ENCODE results near the gene PLAAT2.

The PLAAT2 gene

DNA sequence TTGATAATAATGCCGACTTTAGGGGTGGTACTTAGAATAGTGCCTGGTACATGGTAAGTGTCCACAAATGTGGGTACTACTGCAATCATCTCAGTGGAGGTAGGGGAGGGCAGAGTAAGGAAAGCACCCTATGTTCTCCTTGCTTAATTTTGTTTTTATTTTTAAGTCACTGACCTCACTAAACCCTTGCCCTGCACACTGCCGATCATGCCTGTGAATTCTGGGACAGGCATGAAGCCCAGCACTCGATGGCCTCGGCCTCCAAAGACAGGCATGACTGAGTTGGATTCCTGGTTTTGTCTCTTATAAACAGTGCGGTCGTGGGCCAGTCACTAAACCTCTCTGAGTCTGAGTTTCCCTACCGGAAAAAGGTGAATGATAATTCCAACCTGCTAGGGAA lies 50.4 kb downstream of the PLAAT2 start:
- no peak overlapping the region for H3K4me3 ChIP-seq (ENCODE audit: extremely low read depth, insufficient read depth, low read length, poor library complexity, severe bottlenecking)

DNA sequence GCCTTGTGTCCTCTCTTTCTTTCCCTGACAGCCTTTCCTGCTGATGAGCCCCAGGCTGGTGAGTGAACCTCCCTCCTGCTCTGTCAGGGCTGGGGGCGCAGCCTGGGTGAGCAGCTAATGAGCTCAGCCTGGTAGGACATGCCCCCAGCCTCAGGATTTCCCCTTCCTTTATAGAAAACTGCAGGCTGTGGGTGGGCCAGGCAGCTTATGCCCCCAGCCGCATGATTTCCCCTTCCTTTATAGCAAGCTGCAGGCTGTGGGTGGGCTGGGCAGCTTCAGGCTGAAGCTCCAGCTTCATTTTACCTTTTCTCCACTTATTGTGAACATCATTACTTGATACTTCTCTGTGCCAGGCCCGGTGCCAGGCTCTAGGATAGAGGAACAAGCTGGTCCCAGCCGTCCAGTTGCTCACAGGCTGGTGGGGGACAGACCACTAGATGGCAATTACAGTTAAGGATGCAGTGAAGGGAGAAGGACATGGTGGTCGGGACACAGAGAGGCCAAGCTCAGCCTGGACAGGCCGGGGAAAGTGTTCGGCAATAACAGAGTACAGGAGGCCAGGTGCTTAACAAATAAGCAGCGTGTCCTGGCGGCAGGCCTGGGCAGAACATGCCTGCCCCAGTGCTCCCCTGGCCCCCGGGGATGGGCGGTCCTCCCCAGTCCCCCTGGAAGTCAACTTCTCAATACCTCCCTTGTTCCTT lies 52.0 kb downstream of the PLAAT2 start:
- Histone ChIP-seq H3K27ac (ENCODE audit: low read depth, low read length, severe bottlenecking) (no peak overlapping the region), H3K9me3 (ENCODE audit: control insufficient read depth, low read length) (no peaks in the 10 kb centered on the region), H3K36me3 (ENCODE audit: control insufficient read depth, insufficient read depth, low read length) (no peaks in the 10 kb centered on the region), H3K4me3 (ENCODE audit: extremely low read depth, insufficient read depth, low read length, poor library complexity, severe bottlenecking) (no peak overlapping the region), H3K4me1 (ENCODE audit: control insufficient read depth, insufficient read depth, low read length, poor library complexity, severe bottlenecking) (peaks cover 15% of the 10 kb centered on the region)
- WGBS, 2 experiments (ENCODE audit: insufficient coverage in 2 of 2): 83 to 86% methylated on average over 9 to 10 of the region's 11 CpGs

More for the DNA sequence above, 50.4 kb downstream of the PLAAT2 start:
- 94% methylated on average over 6 to 7 of the region's 7 CpGs for WGBS, 2 experiments (ENCODE audit: insufficient coverage in 2 of 2)
- Histone ChIP-seq H3K27ac (ENCODE audit: low read depth, low read length, severe bottlenecking) (no peak overlapping the region), H3K9me3 (ENCODE audit: control insufficient read depth, low read length) (no peaks in the 10 kb centered on the region), H3K4me1 (ENCODE audit: control insufficient read depth, insufficient read depth, low read length, poor library complexity, severe bottlenecking) (peaks cover 11% of the 10 kb centered on the region), H3K36me3 (ENCODE audit: control insufficient read depth, insufficient read depth, low read length) (no peaks in the 10 kb centered on the region)

GRCh38 chr11:63510360-63511047 lies 52.7 kb downstream of the PLAAT2 start:
- H3K4me3 ChIP-seq (ENCODE audit: extremely low read depth, insufficient read depth, low read length, poor library complexity, severe bottlenecking): no peak overlapping the region
- peaks cover 19% of the 10 kb centered on the region for H3K4me1 ChIP-seq (ENCODE audit: control insufficient read depth, insufficient read depth, low read length, poor library complexity, severe bottlenecking)
- H3K27ac ChIP-seq (ENCODE audit: low read depth, low read length, severe bottlenecking): no peak overlapping the region
- no peaks in the 10 kb centered on the region for H3K36me3 ChIP-seq (ENCODE audit: control insufficient read depth, insufficient read depth, low read length)
- no peaks in the 10 kb centered on the region for H3K9me3 ChIP-seq (ENCODE audit: control insufficient read depth, low read length)
- 59 to 71% methylated on average over 4 to 5 of the region's 7 CpGs for WGBS, 2 experiments (ENCODE audit: insufficient coverage in 2 of 2)

DNA sequence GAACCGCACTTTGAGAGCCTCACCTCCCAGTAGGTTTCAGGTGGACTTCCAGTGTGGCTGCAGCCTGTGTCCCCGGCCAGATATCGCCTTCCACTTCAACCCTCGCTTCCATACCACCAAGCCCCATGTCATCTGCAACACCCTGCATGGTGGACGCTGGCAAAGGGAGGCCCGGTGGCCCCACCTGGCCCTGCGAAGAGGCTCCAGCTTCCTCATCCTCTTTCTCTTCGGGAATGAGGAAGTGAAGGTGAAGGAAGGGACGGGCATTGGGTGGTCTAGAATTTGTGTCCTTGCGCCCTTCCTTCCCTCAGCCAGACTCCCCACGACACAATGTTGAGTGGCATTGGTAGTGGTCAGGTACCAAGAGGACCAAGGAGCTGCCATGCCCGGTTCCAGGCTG lies 54.4 kb downstream of the PLAAT2 start:
- H3K4me1 ChIP-seq (ENCODE audit: control insufficient read depth, insufficient read depth, low read length, poor library complexity, severe bottlenecking): peaks cover 19% of the 10 kb centered on the region
- no peaks in the 10 kb centered on the region for H3K36me3 ChIP-seq (ENCODE audit: control insufficient read depth, insufficient read depth, low read length)
- no peaks in the 10 kb centered on the region for H3K9me3 ChIP-seq (ENCODE audit: control insufficient read depth, low read length)
- 93 to 95% methylated on average over 6 of the region's 12 CpGs for WGBS, 2 experiments (ENCODE audit: insufficient coverage in 2 of 2)
- no peak overlapping the region for H3K4me3 ChIP-seq (ENCODE audit: extremely low read depth, insufficient read depth, low read length, poor library complexity, severe bottlenecking)
- no peak overlapping the region for H3K27ac ChIP-seq (ENCODE audit: low read depth, low read length, severe bottlenecking)

- no peak overlapping the region for H3K27ac ChIP-seq (ENCODE audit: low read depth, low read length, severe bottlenecking)
- H3K4me3 ChIP-seq (ENCODE audit: extremely low read depth, insufficient read depth, low read length, poor library complexity, severe bottlenecking): no peak overlapping the region
- H3K9me3 ChIP-seq (ENCODE audit: control insufficient read depth, low read length): no peaks in the 10 kb centered on the region
- WGBS, 2 experiments (ENCODE audit: insufficient coverage in 2 of 2): 86 to 100% methylated on average over 3 of the region's 3 CpGs
- peaks cover 19% of the 10 kb centered on the region for H3K4me1 ChIP-seq (ENCODE audit: control insufficient read depth, insufficient read depth, low read length, poor library complexity, severe bottlenecking)
- no peaks in the 10 kb centered on the region for H3K36me3 ChIP-seq (ENCODE audit: control insufficient read depth, insufficient read depth, low read length)
These were observed 55.2 kb downstream of the PLAAT2 start for GRCh38 chr11:63508009-63508408.

DNA sequence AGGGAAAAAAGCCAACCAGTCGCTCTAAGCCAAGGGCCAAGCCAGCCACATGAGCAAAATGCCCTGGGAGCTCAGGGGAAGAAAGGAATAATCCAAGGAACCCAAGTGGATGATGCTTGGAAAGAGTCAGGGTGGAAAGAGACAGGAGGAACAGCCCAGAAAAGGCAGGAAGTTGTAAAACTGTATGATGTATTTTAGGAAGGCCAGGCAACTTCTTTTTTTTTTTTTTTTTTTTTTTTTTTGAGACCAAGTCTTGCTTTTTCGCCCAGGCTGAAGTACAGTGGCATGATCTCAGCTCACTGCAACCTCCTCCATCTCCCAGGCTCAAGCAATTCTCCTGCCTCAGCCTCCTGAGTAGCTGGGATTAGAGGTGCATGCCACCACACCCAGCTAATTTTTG lies 55.7 kb downstream of the PLAAT2 start:
- 95 to 100% methylated on average over 1 to 2 of the region's 2 CpGs for WGBS, 2 experiments (ENCODE audit: insufficient coverage in 2 of 2)
- Histone ChIP-seq H3K36me3 (ENCODE audit: control insufficient read depth, insufficient read depth, low read length) (no peaks in the 10 kb centered on the region), H3K4me3 (ENCODE audit: extremely low read depth, insufficient read depth, low read length, poor library complexity, severe bottlenecking) (no peak overlapping the region), H3K9me3 (ENCODE audit: control insufficient read depth, low read length) (no peaks in the 10 kb centered on the region), H3K27ac (ENCODE audit: low read depth, low read length, severe bottlenecking) (no peak overlapping the region), H3K4me1 (ENCODE audit: control insufficient read depth, insufficient read depth, low read length, poor library complexity, severe bottlenecking) (peaks cover 19% of the 10 kb centered on the region)

DNA sequence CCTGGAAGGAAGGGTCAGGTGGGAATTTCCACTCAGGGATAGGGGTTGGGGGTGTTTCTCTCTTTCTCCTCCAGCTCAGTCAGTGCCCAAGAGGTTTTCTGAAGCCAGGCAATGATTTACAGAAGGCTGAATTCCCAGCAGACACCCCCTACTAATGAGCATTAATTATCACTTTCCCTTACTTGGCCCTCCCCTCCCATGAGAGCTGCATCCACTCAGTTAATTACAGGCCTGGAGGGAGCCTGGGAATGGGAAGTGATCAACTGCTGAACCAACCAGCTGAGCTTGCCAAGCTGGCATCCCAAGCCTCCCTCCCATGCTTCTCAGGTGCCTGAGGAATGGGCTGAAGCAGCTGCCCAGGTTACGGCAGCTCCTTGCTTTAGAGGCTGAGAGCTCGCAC lies 56.3 kb downstream of the PLAAT2 start:
- Histone ChIP-seq H3K4me3 (ENCODE audit: extremely low read depth, insufficient read depth, low read length, poor library complexity, severe bottlenecking) (no peak overlapping the region), H3K4me1 (ENCODE audit: control insufficient read depth, insufficient read depth, low read length, poor library complexity, severe bottlenecking) (peaks cover 19% of the 10 kb centered on the region), H3K9me3 (ENCODE audit: control insufficient read depth, low read length) (no peaks in the 10 kb centered on the region), H3K27ac (ENCODE audit: low read depth, low read length, severe bottlenecking) (no peak overlapping the region), H3K36me3 (ENCODE audit: control insufficient read depth, insufficient read depth, low read length) (no peaks in the 10 kb centered on the region)
- WGBS, 2 experiments (ENCODE audit: insufficient coverage in 2 of 2): no CpG with 5 or more reads among the region's 2 CpGs

GRCh38 chr11:63505857-63506528 lies 57.2 kb downstream of the PLAAT2 start, which contains the start of gene LGALS12:
LGALS12 (plus strand) TSS chr11:63506084; CDS start chr11:63506459, 375 bp downstream.
- Histone ChIP-seq H3K9me3 (ENCODE audit: control insufficient read depth, low read length) (no peaks in the 10 kb centered on the region), H3K4me3 (ENCODE audit: extremely low read depth, insufficient read depth, low read length, poor library complexity, severe bottlenecking) (no peak within 1 kb of the TSS), H3K4me1 (ENCODE audit: control insufficient read depth, insufficient read depth, low read length, poor library complexity, severe bottlenecking) (peaks cover 13% of the 10 kb centered on the region), H3K27ac (ENCODE audit: low read depth, low read length, severe bottlenecking) (no peak within 1 kb of the TSS), H3K36me3 (ENCODE audit: control insufficient read depth, insufficient read depth, low read length) (no peaks in the 10 kb centered on the region)
- 16 to 74% methylated on average over 3 to 9 of the region's 15 CpGs for WGBS, 2 experiments (ENCODE audit: insufficient coverage in 2 of 2)

DNA sequence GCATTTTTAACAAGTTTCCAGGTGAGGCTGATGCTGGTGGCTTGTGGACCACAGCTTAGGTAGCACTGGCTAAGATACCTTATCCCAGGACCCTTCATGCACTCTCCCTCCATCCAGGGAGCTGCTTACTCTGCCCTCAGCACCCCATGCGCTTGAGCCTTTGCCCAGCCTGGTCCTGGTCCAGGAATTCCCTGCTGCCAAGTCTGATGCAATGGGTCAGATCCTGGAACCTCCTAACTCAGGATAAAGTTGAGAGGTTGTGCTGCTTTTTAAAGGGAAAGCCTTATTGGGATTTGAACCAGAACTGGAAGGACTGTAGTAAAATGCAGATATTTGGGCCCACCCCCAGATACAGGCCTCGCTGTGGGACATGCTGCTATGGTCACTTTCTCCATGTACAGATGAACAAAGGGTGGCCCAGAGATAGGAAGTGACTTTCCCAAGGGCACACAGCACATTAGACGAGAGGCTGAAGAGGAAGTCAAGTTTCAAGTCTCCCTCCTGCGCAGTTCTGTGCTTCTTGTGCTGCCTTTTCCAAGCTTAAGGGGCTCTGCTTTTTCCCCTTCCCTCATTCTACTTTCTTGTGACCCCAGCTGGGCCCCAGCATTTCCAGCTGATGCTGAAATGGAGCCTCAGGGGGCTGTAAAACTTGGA lies 58.1 kb downstream of the PLAAT2 start:
- Histone ChIP-seq H3K9me3 (ENCODE audit: control insufficient read depth, low read length) (peaks cover 4% of the 10 kb centered on the region), H3K36me3 (ENCODE audit: control insufficient read depth, insufficient read depth, low read length) (no peaks in the 10 kb centered on the region), H3K4me1 (ENCODE audit: control insufficient read depth, insufficient read depth, low read length, poor library complexity, severe bottlenecking) (peaks cover 8% of the 10 kb centered on the region), H3K27ac (ENCODE audit: low read depth, low read length, severe bottlenecking) (no peak overlapping the region), H3K4me3 (ENCODE audit: extremely low read depth, insufficient read depth, low read length, poor library complexity, severe bottlenecking) (no peak overlapping the region)
- 94% methylated on average over 4 of the region's 4 CpGs for WGBS, 2 experiments (ENCODE audit: insufficient coverage in 2 of 2)

- Histone ChIP-seq H3K9me3 (ENCODE audit: control insufficient read depth, low read length) (peaks cover 10% of the 10 kb centered on the region), H3K36me3 (ENCODE audit: control insufficient read depth, insufficient read depth, low read length) (no peaks in the 10 kb centered on the region), H3K4me1 (ENCODE audit: control insufficient read depth, insufficient read depth, low read length, poor library complexity, severe bottlenecking) (peaks cover 8% of the 10 kb centered on the region), H3K4me3 (ENCODE audit: extremely low read depth, insufficient read depth, low read length, poor library complexity, severe bottlenecking) (no peak overlapping the region), H3K27ac (ENCODE audit: low read depth, low read length, severe bottlenecking) (no peak overlapping the region)
- WGBS, 2 experiments (ENCODE audit: insufficient coverage in 2 of 2): 67 to 78% methylated on average over 1 of the region's 1 CpG
These were observed 59.1 kb downstream of the PLAAT2 start for GRCh38 chr11:63504054-63504453.

Measured in mesodermal cell (in vitro differentiated cells).